ENCODE data around the gene HSD17B1. TPM values are rescaled to one million over a fixed set of nuclear protein-coding genes. Genes with fewer than 3 reads are reported as not detected.

The HSD17B1 gene
- polyA plus RNA-seq, 3 donors: 0.19 to 0.72 (median 0.27) TPM

- Histone ChIP-seq H3K27ac (ENCODE audit: low read depth in 1 of 2, low read length in 2 of 2) (peak overlapping the region in 1 of 2 donors; percentile 94), H3K4me1 (ENCODE audit: control insufficient read depth in 1 of 2, insufficient read depth in 2 of 2, low read length in 2 of 2) (peaks cover 26 to 36% of the 10 kb centered on the region in 2 donors), H3K79me2 (ENCODE audit: insufficient read depth, low read length) (peaks cover 69% of the 10 kb centered on the region), H3K4me3 (replicated peaks in 1 of 3; ENCODE audit: low read depth in 2 of 3, low read length in 3 of 3) (peak overlapping the region in 1 of 3 experiments; percentile 97), H4K20me1 (ENCODE audit: insufficient read depth, low read length) (peaks cover 67% of the 10 kb centered on the region), H3K36me3 (replicated peaks in 1 of 2; ENCODE audit: control insufficient read depth in 1 of 2, insufficient read depth in 2 of 2, low read length in 2 of 2) (peaks cover 71 to 80% of the 10 kb centered on the region in 2 donors), H2AFZ (ENCODE audit: insufficient read depth, low read depth, low read length, poor library complexity, severe bottlenecking) (no peak overlapping the region), H3K4me2 (replicated peaks; ENCODE audit: extremely low read depth, low read length, poor library complexity, severe bottlenecking) (peak overlapping the region; percentile 78), H3K9ac (ENCODE audit: insufficient read depth, low read length, poor library complexity, severe bottlenecking) (no peak overlapping the region), H3K9me3 (replicated peaks in 1 of 2; ENCODE audit: control insufficient read depth in 1 of 2, insufficient read depth in 1 of 2, low read length in 2 of 2) (no peaks in the 10 kb centered on the region), H3K27me3 (ENCODE audit: control insufficient read depth in 2 of 2, insufficient read depth in 2 of 2, low read length in 2 of 2) (no peaks in the 10 kb centered on the region)
- peak overlapping the region in 6 of 7 donors; percentile 61 to 96 (median 82) for H3K27ac Mint-ChIP-seq
- DNase-seq: no peak
- peak overlapping the region in 1 of 2 donors; percentile 93 for H3K4me3 Mint-ChIP-seq
- peaks cover 0 to 1% (median 0%) of the 10 kb centered on the region in 3 donors for H3K27me3 Mint-ChIP-seq (ENCODE audit: low read depth in 3 of 3)
- H3K9me3 Mint-ChIP-seq: no peaks in the 10 kb centered on the region
- TF ChIP-seq CTCF (IDR thresholded peaks at IDR 0.05): no peak
- WGBS (ENCODE audit: insufficient coverage): 88% methylated on average over 8 of the region's 14 CpGs
- peaks cover 71 to 79% of the 10 kb centered on the region in 2 donors for H3K36me3 Mint-ChIP-seq
- peaks cover 32% of the 10 kb centered on the region for H3K4me1 Mint-ChIP-seq
- intact Hi-C loops (cut with micrococcal nuclease): loop anchor here (5.0 kb wide), 2 partner anchors 39 to 429 kb away; partner anchors contain the start of genes RETREG3 (in 1 of the 2), RPL27 (in 1 of the 2) and TUBG1 (in 1 of the 2)
Observed at GRCh38 chr17:42568341-42569111, 15.8 kb downstream of the HSD17B1 start.

- peak overlapping the region in 1 of 2 donors; percentile 36 for H3K27ac ChIP-seq (ENCODE audit: low read depth in 1 of 2, low read length in 2 of 2)
- no peak overlapping the region for H3K4me3 ChIP-seq (replicated peaks in 1 of 3; ENCODE audit: low read depth in 2 of 3, low read length in 3 of 3)
- no peak overlapping the region for H3K4me3 Mint-ChIP-seq
- peaks cover 29% of the 10 kb centered on the region for H3K4me1 Mint-ChIP-seq
- no peak overlapping the region for H3K4me2 ChIP-seq (replicated peaks; ENCODE audit: extremely low read depth, low read length, poor library complexity, severe bottlenecking)
- peaks cover 66 to 81% of the 10 kb centered on the region in 2 donors for H3K36me3 Mint-ChIP-seq
- no peaks in the 10 kb centered on the region for H3K9me3 ChIP-seq (replicated peaks in 1 of 2; ENCODE audit: control insufficient read depth in 1 of 2, insufficient read depth in 1 of 2, low read length in 2 of 2)
- H3K4me1 ChIP-seq (ENCODE audit: control insufficient read depth in 1 of 2, insufficient read depth in 2 of 2, low read length in 2 of 2): peaks cover 16 to 26% of the 10 kb centered on the region in 2 donors
- no peak overlapping the region for H3K9ac ChIP-seq (ENCODE audit: insufficient read depth, low read length, poor library complexity, severe bottlenecking)
- no peaks in the 10 kb centered on the region for H3K27me3 ChIP-seq (ENCODE audit: control insufficient read depth in 2 of 2, insufficient read depth in 2 of 2, low read length in 2 of 2)
- peaks cover 76% of the 10 kb centered on the region for H3K79me2 ChIP-seq (ENCODE audit: insufficient read depth, low read length)
- DNase-seq: no peak
- H3K27ac Mint-ChIP-seq: peak overlapping the region in 2 of 7 donors; percentile 14 to 32
- intact Hi-C loops (cut with micrococcal nuclease): no loop called here
- H2AFZ ChIP-seq (ENCODE audit: insufficient read depth, low read depth, low read length, poor library complexity, severe bottlenecking): no peak overlapping the region
- H3K9me3 Mint-ChIP-seq: no peaks in the 10 kb centered on the region
- H3K36me3 ChIP-seq (replicated peaks in 1 of 2; ENCODE audit: control insufficient read depth in 1 of 2, insufficient read depth in 2 of 2, low read length in 2 of 2): peaks cover 66 to 71% of the 10 kb centered on the region in 2 donors
- WGBS (ENCODE audit: insufficient coverage): 97% methylated on average over 8 of the region's 12 CpGs
- TF ChIP-seq CTCF (IDR thresholded peaks at IDR 0.05): no peak
- H4K20me1 ChIP-seq (ENCODE audit: insufficient read depth, low read length): peaks cover 85% of the 10 kb centered on the region
- peaks cover 0 to 2% (median 1%) of the 10 kb centered on the region in 3 donors for H3K27me3 Mint-ChIP-seq (ENCODE audit: low read depth in 3 of 3)
Observed at GRCh38 chr17:42571435-42572225, 18.9 kb downstream of the HSD17B1 start.

All from CD14-positive monocyte (primary cell).